H1 (cell line): ENCODE data around the gene ONECUT3. TPM values are rescaled to one million over a fixed set of nuclear protein-coding genes. Genes with fewer than 3 reads are reported as not detected.

Experiments
- BACH1 ChIP-seq: IDR thresholded peaks from 2 replicates; pipeline ENCODE4 v1.6.1; 2012; ENCODE audit warnings: low read length, improper control_type of control experiment
- CEBPB ChIP-seq: IDR thresholded peaks from 2 replicates; pipeline ENCODE4 v1.6.1; 2012; ENCODE audit warnings: low read depth, low read length
- CHD1 ChIP-seq: IDR thresholded peaks from 2 replicates; pipeline ENCODE4 v1.6.1; 2012; ENCODE audit warnings: low read depth, low read length, improper control_type of control experiment
- CHD7 ChIP-seq: fragments of 300-600 bp; sonication (generic); IDR thresholded peaks from 2 replicates; pipeline ENCODE4 v1.7.1; 2012; ENCODE audit warnings: low read length, moderate library complexity, mild to moderate bottlenecking, inconsistent platforms; ENCODE audit not compliant: insufficient replicate concordance
- EZH2 ChIP-seq: fragments of 200-600 bp; sonication (generic); IDR thresholded peaks from 2 replicates; pipeline ENCODE4 v1.7.1; 2012; ENCODE audit warnings: low read depth, mild to moderate bottlenecking, moderate library complexity, low read length, inconsistent platforms; ENCODE audit not compliant: severe bottlenecking
- GABPA ChIP-seq: IDR thresholded peaks from 2 replicates; pipeline ENCODE4 v1.6.1; 2011; ENCODE audit warnings: mild to moderate bottlenecking, low read length, moderate library complexity, borderline replicate concordance; ENCODE audit not compliant: insufficient read depth
- GTF2F1 ChIP-seq: IDR thresholded peaks from 2 replicates; pipeline ENCODE4 v1.6.1; 2012; ENCODE audit warnings: low read depth, low read length, improper control_type of control experiment, borderline replicate concordance
- SIX5 ChIP-seq: IDR thresholded peaks from 2 replicates; pipeline ENCODE4 v1.6.1; 2011; ENCODE audit warnings: mild to moderate bottlenecking, low read depth, low read length
- SP1 ChIP-seq: IDR thresholded peaks from 2 replicates; pipeline ENCODE4 v1.6.1; 2011; ENCODE audit warnings: low read depth, low read length
- TEAD4 ChIP-seq: IDR thresholded peaks from 2 replicates; pipeline ENCODE4 v1.6.1; 2012; ENCODE audit warnings: low read depth, low read length, inconsistent platforms, mixed read lengths
- polyA plus RNA-seq, 7 experiments: library from polyadenylated mRNA; depleted of rRNA in 3 of 7; stranded (reverse) in 5 of 7; unstranded in 2 of 7; fragments of >200 nt in 5 of 7; fragments of 200-250 nt in 2 of 7; gene quantifications; 1 replicate in 5 of 7; 2 replicates in 1 of 7; 4 replicates in 1 of 7; pipeline versions ENCODE4 v1.2.1 to v1.2.3, GENCODE V29; 2011 to 2013; ENCODE audit warnings: missing spikeins in 2 of 7, mixed read lengths in 2 of 7
- total RNA-seq: library from RNA; stranded (reverse); fragmentation: NEBNext Ultra II Directional; extraction: Animal tissue kit (Norgen Biotek cat#: 25700); gene quantifications from 2 replicates; pipeline ENCODE4 v1.2.1, GENCODE V29; 2021

Gene ONECUT3
- total and polyA plus RNA-seq, 2 of the 8 experiments (the other 6 are each of a cell fraction or from before 2014, with no cell fraction given) = not detected

- TF ChIP-seq CEBPB = no peak
- no peak for TF ChIP-seq GABPA
- no peak for TF ChIP-seq EZH2
- TF ChIP-seq BACH1 = no peak
- TF ChIP-seq CHD7 = no peak
- no peak for TF ChIP-seq SIX5
- TF ChIP-seq GTF2F1 = no peak
- TF ChIP-seq CHD1 = no peak
- no peak for TF ChIP-seq TEAD4
- TF ChIP-seq SP1 = no peak
- TF ChIP-seq, all 59 proteins: peak for 0
Measured at GRCh38 chr19:1754018-1754635, 821 bp downstream of the ONECUT3 start (continued).
